EL (cell line): ENCODE data around the gene DTX3.
A peak's percentile ranks its signal among the peaks of the same experiment; 100 is the strongest.
"Not testable (repeated sequence)": the region's sequence is repeated elsewhere in the genome, so short reads cannot be mapped to it uniquely, and the experiment has no call there.

Experiments used
- DNase-seq: peaks from one replicate; pipeline ENCODE4 v3.0.0-alpha.2; 2016

Gene DTX3

DNA sequence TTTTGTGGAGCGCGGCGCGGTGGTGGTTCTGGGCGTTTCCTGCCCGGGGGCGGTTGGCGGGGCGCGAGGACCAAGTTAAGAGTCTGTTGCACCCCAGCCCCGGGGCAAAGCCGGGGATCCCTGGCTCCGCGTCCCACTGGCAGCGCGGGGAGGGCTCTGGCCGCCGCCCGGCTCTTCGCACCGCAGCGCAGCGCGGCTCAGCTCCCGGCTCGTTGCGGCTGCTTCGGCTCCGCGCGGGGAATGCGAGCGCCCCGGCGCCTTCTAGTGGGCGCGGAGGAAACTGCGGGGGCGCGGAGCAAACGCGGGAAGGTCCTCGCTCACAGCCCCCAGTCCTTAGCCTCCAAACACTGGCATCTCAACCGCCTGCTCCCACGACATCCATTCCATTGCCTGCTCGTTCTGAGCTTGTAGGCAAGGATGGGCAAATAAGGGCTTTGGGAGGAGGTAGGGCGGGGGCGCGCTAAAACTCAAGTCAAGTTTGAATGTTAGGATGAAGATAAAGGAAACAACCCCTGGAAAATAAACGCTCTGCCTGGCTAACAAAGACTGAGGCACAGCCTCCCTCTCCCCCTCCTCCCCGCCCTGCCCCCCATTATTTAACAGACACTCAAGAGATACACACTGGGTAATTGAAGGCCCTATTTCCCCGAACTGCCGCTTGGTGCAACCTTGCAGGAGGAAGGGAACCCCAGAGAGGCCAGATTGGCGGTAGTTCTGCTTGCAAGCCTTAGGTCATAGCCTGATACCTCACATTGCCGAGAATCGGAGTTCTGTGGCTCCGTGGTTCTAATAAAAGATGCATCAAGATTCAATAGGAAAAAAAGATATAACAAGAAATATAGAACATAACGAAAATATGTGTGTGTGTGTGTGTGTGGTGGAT is 28.6 kb downstream of the DTX3 start, which contains the start of gene B4GALNT1:
B4GALNT1 (minus strand) TSS at position 244 of the 883 bp plus-strand sequence. CDS start 1,069 bp downstream, outside the sequence.
- DNase-seq: peak; percentile 71

- not testable (repeated sequence) for DNase-seq
Observed at GRCh38 chr12:57636731-57637130, 32.1 kb downstream of the DTX3 start.

DNA sequence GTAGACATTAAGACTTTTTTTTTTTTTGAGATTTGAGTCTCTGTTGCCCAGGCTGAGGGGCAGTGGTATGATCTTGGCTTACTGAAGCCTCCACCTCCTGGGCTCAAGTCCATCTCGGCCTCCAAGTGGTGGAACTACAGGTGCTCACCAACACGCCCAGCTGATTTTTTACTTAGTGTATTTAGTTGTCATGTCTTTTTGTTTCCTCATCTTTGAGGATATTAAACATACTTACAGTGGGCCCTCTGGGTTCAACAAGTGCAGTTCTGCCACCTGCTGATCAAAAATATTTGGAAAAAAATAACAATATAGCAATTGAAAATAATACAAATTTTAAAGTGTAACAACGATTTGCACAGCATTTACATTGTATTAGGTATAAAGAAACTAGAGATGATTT is 32.7 kb downstream of the DTX3 start:
- DNase-seq: no peak

- no peak for DNase-seq
Observed at GRCh38 chr12:57638096-57638495, 33.5 kb downstream of the DTX3 start.

DNA sequence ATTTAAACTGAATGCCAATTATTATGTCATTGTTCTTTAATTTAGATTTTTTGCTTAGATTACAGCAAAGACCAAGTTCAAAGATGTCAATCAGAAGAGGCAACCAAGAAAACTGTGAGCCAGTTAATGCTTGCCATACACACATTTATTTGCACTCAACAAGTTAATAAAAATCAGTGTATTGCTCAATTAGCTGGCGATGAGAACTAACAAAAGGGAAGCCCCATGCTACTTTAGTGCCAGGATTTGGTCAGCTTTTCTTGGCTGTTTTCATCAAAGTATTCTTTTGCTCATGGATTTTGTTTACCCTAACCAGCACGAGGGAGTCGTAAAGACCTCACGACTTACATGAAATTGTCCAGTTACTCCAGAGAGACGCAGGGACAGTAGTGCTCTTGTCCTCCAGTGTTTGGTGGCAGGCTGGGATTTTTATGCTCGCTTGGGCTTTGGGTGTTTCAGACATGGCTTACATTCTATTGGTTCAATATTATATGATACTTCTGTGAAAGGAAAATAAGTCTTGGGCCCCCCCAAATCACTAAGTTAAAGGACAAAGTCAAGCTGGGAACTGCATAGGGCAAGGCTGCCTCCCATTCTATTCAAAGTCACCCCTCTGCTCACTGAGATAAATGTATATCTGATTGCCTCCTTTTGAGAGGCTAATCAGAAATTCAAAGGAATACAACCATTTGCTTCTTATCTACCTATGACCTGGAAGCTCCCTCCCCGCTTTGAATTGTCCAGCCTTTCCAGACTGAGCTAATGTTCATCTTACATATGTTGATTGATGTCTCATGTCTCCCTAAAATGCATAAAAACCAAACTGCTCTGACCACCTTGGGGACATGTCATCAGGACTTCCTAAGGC is 35.8 kb downstream of the DTX3 start:
- no peak for DNase-seq

DNA sequence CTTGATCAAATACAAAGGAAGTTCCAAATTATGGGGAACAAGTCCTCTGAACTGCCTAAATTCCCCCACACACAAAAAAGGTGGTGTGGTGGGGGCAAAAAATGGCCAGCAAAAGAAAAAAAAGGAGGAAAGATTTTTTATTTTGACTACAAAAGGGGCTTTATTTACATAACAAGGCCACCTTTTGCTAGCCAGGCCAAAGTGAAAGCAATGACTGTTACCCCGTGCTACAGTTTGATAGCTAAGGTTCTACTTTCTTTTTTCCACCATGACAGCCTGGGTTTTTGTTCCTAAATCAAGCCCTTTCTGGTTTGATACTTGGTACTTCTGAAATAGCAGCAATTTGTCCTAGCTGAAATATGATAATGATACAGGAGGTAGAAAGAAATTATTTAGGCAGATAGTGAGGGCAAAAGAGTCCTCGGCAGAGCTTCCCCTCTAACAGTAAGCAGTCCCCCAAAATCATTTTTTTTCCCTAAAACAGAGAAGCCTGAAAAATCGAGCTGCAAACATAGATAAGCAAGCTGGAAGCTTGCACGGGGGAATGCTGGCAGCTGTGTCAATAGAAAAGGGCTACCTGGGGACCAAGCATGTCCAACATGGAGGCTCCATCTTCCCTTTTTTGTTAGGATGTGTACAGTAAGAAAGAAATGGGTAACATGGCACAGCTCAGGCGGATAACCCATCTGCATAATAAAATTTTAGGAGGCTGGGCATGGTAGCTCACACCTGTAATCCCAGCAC is 37.2 kb downstream of the DTX3 start:
- no peak for DNase-seq

GRCh38 chr12:57645990-57646658 is 41.5 kb downstream of the DTX3 start:
- peak; percentile 25 for DNase-seq

- DNase-seq: not testable (repeated sequence)
Observed at GRCh38 chr12:57646659-57647049, 42.0 kb downstream of the DTX3 start.

- no peak for DNase-seq
Observed at GRCh38 chr12:57654042-57654441, 49.4 kb downstream of the DTX3 start.

- no peak for DNase-seq
Observed at GRCh38 chr12:57655541-57656240, 51.1 kb downstream of the DTX3 start.

DNA sequence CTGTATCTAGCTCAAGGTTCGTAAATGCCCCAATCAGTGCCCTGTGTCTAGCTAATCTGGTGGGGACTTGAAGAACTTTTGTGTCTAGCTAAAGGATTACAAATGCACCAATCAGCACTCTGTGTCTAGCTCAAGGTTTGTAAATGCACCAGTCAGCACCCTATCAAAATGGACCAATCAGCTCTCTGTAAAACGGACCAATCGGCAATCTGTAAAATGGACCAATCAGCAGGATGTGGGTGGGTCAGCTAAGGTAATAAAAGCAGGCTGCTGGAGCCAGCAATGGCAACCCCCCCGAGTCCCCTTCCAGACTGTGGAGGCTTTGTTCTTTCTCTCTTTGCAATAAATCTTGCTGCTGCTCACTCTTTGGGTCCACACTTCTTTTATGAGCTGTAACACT is 51.8 kb downstream of the DTX3 start:
- DNase-seq: not testable (repeated sequence)

GRCh38 chr12:57657744-57658143 is 53.1 kb downstream of the DTX3 start:
- no peak for DNase-seq

- DNase-seq: no peak
Observed at GRCh38 chr12:57658890-57659289, 54.3 kb downstream of the DTX3 start.
